GM10266 (cell line): ENCODE measurements around the gene VPS4B.

ENCODE experiments used
- DNase-seq: peaks from one replicate; pipeline ENCODE4 v3.0.0; 2012; ENCODE audit errors: extremely low spot score
- CTCF ChIP-seq: IDR thresholded peaks from 2 replicates; pipeline ENCODE4 v1.5.1; 2012; ENCODE audit warnings: mild to moderate bottlenecking, low read depth; ENCODE audit not compliant: control insufficient read depth, insufficient read depth; ENCODE audit errors: missing control alignments

VPS4B gene

GRCh38 chr18:63433334-63433866 is 11.1 kb upstream of the VPS4B start:
- DNase-seq, result no peak
- TF ChIP-seq CTCF, result no peak

GRCh38 chr18:63431180-63431579 is 8.9 kb upstream of the VPS4B start:
- no peak for DNase-seq

GRCh38 chr18:63430526-63430925 is 8.2 kb upstream of the VPS4B start:
- no peak for TF ChIP-seq CTCF
- no peak for DNase-seq

More at GRCh38 chr18:63431180-63431579, 8.9 kb upstream of the VPS4B start:
- TF ChIP-seq CTCF, result no peak

GRCh38 chr18:63427558-63427957 is 5.3 kb upstream of the VPS4B start:
- no peak for TF ChIP-seq CTCF
- no peak for DNase-seq

GRCh38 chr18:63422864-63423304 is 608 bp upstream of the VPS4B start:
- TF ChIP-seq CTCF, result no peak
- no peak for DNase-seq

- no peak for TF ChIP-seq CTCF
- DNase-seq, result no peak
Measured at GRCh38 chr18:63421514-63421913, 762 bp downstream of the VPS4B start.

- no peak for DNase-seq
- TF ChIP-seq CTCF, result no peak
Measured at GRCh38 chr18:63412953-63413352, 9.3 kb downstream of the VPS4B start.
